Loucy (cell line): ENCODE data around the gene ARRDC2.

Experiments
- CTCF ChIP-seq: fragments of 200-600 bp; sonication (generic); conservative IDR thresholded peaks from 2 replicates; pipeline ENCODE4 v1.5.1; 2014; ENCODE audit warnings: mild to moderate bottlenecking, antibody characterized with exemption, low read length
- EZH2phosphoT487 ChIP-seq: fragments of 200-600 bp; IDR thresholded peaks from 2 replicates; pipeline ENCODE4 v1.6.1; 2018; ENCODE audit warnings: antibody characterized with exemption, mild to moderate bottlenecking, moderate library complexity, borderline replicate concordance

- no peak for TF ChIP-seq CTCF
- no peak for TF ChIP-seq EZH2phosphoT487
These were observed 38.7 kb upstream of the ARRDC2 start for GRCh38 chr19:17969096-17969792.
